Stimulated activated CD8-positive, alpha-beta memory T cell treated with anti-CD3 and anti-CD28 coated beads, Interleukin-4, amount 100 ng/mL, for 4 hours (primary cell): ENCODE results near the gene ST6GALNAC1.
"Not testable (repeated sequence)": the region's sequence is repeated elsewhere in the genome, so short reads cannot be mapped to it uniquely, and the experiment has no call there.

Source experiments
- DNase-seq, 2 donors: peaks; one replicate each; pipeline ENCODE4 v3.0.0-alpha.2; 2020; ENCODE audit warnings: low read depth in 2 of 2, low spot score in 1 of 2

Gene ST6GALNAC1

GRCh38 chr17:76612977-76613851 lies 30.3 kb downstream of the ST6GALNAC1 start:
- DNase-seq: no peak

GRCh38 chr17:76612465-76612864 lies 31.1 kb downstream of the ST6GALNAC1 start:
- DNase-seq: no peak

- DNase-seq: no peak
Measured at GRCh38 chr17:76611758-76612157, 31.8 kb downstream of the ST6GALNAC1 start.

GRCh38 chr17:76611080-76611749 lies 32.3 kb downstream of the ST6GALNAC1 start:
- not testable (repeated sequence) for DNase-seq

DNA sequence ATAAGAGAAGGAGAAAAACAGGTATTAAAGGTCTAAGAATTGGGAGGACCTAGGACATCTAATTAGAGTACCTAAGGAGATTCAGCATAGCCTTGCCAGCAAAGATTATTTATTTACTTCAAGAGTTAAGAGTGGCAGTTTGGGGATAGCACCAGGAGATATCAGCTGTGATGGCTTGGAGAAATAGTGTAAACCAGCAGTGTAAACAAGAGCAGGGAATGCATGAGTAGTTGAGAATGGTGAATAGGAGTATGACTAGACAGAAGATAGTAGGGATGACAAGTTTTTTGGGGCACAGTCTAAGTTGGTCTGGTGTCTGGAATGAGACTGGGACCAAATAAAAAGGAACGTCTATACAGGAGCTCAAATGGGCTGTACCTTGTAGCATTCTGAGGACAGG lies 36.9 kb downstream of the ST6GALNAC1 start:
- DNase-seq: not testable (repeated sequence)

- DNase-seq: no peak
Measured at GRCh38 chr17:76601065-76601464, 42.5 kb downstream of the ST6GALNAC1 start.

- no peak for DNase-seq
Measured at GRCh38 chr17:76599694-76600460, 43.7 kb downstream of the ST6GALNAC1 start.

DNA sequence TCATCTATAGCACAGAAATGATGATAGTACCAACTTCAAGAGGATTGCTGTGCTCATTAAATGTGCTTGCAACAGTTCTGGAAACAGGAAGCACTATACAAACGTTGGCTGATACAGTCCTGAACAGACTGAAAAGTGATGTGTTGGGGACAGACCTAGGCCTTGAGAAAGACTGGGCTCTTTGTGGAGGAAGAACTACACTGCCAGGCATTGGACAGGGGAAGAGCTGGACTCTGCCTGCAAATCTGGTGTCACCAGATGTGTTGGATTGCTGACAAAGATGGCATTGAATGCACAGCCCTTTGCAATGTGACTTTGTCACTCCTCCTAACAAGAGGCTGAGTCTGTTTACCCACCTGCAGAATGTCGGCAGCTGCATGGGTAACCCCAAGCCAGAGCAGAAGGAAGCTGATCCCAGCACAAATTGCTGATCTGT lies 45.5 kb downstream of the ST6GALNAC1 start:
- DNase-seq: no peak

DNA sequence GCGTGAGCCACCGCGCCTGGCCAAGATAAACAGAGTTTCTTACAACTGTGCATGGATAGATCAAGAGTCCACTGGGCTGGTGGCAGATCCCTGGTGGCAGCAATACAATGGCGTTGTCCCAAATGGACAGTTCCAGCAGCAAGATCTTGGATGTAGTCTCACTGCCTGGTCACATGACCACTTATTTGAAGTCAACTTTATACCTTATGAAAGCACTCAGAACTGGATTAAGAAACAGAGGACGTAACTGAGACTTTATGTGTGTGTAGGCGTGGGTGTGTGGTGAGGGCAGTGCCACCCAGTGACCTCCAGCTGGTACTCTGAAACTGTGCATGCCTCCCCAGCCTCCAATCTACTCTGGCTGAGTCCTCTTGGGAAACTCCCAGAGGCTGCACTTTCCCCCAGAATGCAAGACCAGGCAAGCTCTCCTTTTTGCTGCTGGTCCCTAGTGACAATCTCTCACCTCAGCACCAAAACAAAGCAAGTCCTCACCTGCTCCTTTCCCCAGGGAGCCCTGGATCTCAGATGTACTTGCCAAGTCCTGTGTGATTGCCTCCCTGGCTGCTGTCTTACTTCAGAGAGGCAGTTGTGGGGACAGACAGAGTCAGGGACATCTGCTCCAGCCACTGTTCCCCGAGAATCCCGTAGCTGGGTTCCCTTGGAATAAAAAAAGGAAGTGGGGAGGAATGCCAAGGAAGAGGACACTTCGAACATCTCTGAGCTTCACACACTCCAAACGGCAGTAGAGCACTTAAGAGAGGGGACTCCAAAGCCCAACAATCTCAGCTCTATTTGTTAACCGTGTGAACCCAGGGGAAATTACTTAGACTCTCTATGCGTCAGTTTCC lies 46.2 kb downstream of the ST6GALNAC1 start:
- DNase-seq: no peak

- no peak for DNase-seq
Measured at GRCh38 chr17:76594690-76595089, 48.9 kb downstream of the ST6GALNAC1 start.

- no peak for DNase-seq
Measured at GRCh38 chr17:76593959-76594358, 49.6 kb downstream of the ST6GALNAC1 start.

GRCh38 chr17:76593384-76593826 lies 50.2 kb downstream of the ST6GALNAC1 start:
- no peak for DNase-seq

DNA sequence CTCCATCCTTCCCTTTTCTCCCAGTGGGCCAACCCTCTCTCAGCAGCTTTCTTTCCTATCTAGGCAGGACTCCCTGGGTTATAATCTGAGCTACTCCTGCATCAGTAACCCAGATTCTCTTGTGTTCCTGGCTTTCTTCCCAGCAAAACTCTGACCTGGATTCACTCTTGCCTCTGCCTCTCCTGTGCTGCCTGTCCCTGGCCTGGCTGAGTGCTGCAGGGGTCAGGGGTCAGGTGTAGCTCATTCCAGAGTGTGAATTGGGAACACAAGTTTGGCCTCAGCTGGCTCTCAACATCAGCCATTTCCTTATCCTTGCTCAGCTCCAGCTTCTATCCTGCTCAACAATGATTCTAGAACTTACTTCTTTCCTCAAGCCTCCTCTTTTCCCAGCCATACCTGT lies 55.4 kb downstream of the ST6GALNAC1 start:
- no peak for DNase-seq

DNA sequence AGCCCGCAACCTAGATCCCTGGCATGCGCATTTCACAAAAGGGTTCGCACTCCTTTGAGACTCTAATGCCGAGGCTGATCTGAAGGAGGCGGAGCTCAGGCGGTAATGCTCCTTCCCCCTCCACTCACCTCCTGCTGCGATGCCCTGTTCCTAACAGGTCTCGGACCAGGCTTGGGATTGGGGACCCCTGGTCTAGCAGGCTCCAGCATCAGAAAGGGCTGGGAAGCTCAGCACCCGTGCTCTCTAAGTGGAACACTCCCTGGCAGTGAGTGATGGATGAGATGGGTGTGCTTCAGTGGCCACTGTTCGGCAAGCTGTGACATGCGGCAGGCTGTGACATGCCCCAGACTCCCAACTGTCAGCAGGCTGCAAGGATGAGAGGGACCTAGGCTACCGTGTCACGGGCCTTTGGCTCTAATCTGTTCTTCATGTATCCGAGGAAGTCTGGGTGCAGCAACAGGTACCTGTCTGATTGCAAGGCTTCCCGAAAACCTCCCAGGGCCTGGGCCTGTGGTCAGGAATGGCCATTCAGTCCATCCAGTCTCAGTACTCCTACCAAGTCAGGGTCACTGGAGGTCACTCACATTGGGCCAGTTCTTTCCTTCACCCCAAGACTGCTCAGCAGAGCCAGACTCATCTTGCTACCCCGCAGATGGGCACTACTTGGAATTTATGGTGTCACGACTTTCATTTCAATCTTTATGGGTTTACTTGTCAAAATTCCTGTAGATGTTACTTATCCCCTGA lies 56.6 kb downstream of the ST6GALNAC1 start:
- no peak for DNase-seq

GRCh38 chr17:76585649-76586593 lies 57.6 kb downstream of the ST6GALNAC1 start, which contains the start of gene ST6GALNAC2:
ST6GALNAC2 (minus strand) TSS chr17:76585860; CDS start chr17:76585808, 52 bp downstream.
- no peak for DNase-seq

DNA sequence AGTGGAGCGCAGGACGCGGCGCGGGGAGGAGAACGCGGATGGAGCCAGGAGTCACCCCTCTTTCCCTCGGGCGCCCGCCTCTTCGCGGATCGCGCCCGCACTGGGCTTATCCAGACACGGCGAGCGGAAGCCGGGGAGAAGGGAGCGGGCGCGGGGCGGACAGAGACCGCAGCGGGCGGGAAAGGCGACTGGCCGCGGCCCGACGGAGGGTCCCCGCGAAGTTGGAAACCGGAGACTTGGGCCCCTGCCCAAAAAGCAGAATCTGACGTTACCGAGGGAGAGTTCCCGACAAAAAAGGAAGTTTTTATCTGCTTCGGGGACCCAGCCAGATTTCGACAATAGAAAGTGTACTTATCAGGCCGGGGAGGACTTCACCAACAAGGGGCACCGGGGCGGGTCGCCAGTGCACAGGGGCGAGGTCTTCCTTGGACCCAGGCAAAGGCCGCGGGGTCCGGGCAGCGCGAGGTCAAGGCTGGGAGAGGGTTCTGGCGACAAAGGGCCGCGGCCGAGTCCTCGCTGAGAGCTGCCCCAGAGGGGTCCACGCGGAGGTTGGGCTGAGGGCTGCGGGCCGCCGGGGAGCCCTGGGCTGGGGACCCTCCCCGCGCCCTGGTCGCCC lies 58.4 kb downstream of the ST6GALNAC1 start:
- DNase-seq: no peak

GRCh38 chr17:76584427-76585032 lies 59.0 kb downstream of the ST6GALNAC1 start:
- DNase-seq: no peak

DNA sequence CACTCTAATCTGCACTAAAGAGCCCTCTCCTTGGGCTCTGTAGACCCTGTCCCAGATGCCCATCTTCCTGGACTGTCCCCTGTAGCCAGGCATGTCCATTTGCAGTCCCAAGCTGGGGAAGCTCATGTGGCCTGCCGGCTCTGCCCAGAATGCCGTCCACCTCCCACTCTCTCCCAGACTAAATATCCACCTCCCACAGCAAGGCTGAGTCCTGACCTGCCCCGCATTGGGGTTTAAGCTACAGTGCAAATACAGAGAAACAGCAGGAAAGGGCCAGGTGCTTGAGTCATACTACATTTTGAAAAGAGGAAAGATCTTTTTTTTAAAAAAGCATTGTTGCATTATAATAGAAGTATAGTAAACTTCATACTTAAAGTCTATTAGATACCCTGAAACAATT lies 60.9 kb downstream of the ST6GALNAC1 start:
- DNase-seq: no peak
